ENCODE measurements around the gene SIGLEC15.
A peak's percentile ranks its signal among the peaks of the same experiment; 100 is the strongest.
"Not testable (repeated sequence)": the region's sequence is repeated elsewhere in the genome, so short reads cannot be mapped to it uniquely, and the experiment has no call there.

The SIGLEC15 gene

GRCh38 chr18:45845410-45845809, 19.9 kb downstream of the SIGLEC15 start:
- no peak for DNase-seq

- DNase-seq = no peak
These were observed 21.6 kb downstream of the SIGLEC15 start for GRCh38 chr18:45847119-45847518.

GRCh38 chr18:45848643-45849042, 23.2 kb downstream of the SIGLEC15 start:
- not testable (repeated sequence) for DNase-seq

GRCh38 chr18:45849529-45849928, 24.1 kb downstream of the SIGLEC15 start:
- no peak for DNase-seq

- DNase-seq = no peak
These were observed 24.5 kb downstream of the SIGLEC15 start for GRCh38 chr18:45850021-45850420.

- no peak for DNase-seq
These were observed 25.9 kb downstream of the SIGLEC15 start for GRCh38 chr18:45851161-45851925.

GRCh38 chr18:45852631-45853030, 27.2 kb downstream of the SIGLEC15 start:
- no peak for DNase-seq

GRCh38 chr18:45854036-45854586, 28.6 kb downstream of the SIGLEC15 start:
- no peak for DNase-seq

- no peak for DNase-seq
These were observed 31.1 kb downstream of the SIGLEC15 start for GRCh38 chr18:45856531-45856930.

GRCh38 chr18:45859334-45859733, 33.9 kb downstream of the SIGLEC15 start:
- no peak for DNase-seq

GRCh38 chr18:45860492-45860891, 35.0 kb downstream of the SIGLEC15 start:
- DNase-seq = no peak

- no peak for DNase-seq
These were observed 35.5 kb downstream of the SIGLEC15 start for GRCh38 chr18:45860971-45861370.

GRCh38 chr18:45861926-45862325, 36.5 kb downstream of the SIGLEC15 start:
- no peak for DNase-seq

- DNase-seq = no peak
These were observed 38.0 kb downstream of the SIGLEC15 start for GRCh38 chr18:45863469-45863868.

GRCh38 chr18:45864081-45864480, 38.6 kb downstream of the SIGLEC15 start:
- DNase-seq = no peak

- DNase-seq = no peak
These were observed 40.0 kb downstream of the SIGLEC15 start for GRCh38 chr18:45865466-45865865.

GRCh38 chr18:45870419-45870818, 44.9 kb downstream of the SIGLEC15 start:
- DNase-seq = no peak

- no peak for DNase-seq
These were observed 46.1 kb downstream of the SIGLEC15 start for GRCh38 chr18:45871431-45872084.

GRCh38 chr18:45874491-45875184, 49.2 kb downstream of the SIGLEC15 start:
- DNase-seq = peak; percentile 45

GRCh38 chr18:45876161-45876560, 50.7 kb downstream of the SIGLEC15 start:
- DNase-seq = no peak

GRCh38 chr18:45877403-45877802, 51.9 kb downstream of the SIGLEC15 start:
- no peak for DNase-seq

GRCh38 chr18:45879681-45880655, 54.5 kb downstream of the SIGLEC15 start:
- peak; percentile 80 for DNase-seq

Measured in activated CD4-positive, CD25-positive, alpha-beta regulatory T cell treated with anti-CD3 and anti-CD28 coated beads, Interleukin-2, amount 50 U/mL, for 72 hours (primary cell).